PC-9 (cell line): ENCODE measurements around the gene ATXN1.

Source experiments
- EZH2 ChIP-seq: fragments of 200-600 bp; sonication (generic); IDR thresholded peaks from 2 replicates; pipeline ENCODE4 v1.8.0; 2017; ENCODE audit warnings: antibody characterized with exemption, low read depth
- TF ChIP-seq, protein P1 (sequence below): fragments of 200-600 bp; sonication (generic); conservative IDR thresholded peaks from 2 replicates; pipeline ENCODE4 v1.6.1; 2017; ENCODE audit warnings: mixed run types, antibody characterized with exemption, mild to moderate bottlenecking, moderate library complexity

DNA sequence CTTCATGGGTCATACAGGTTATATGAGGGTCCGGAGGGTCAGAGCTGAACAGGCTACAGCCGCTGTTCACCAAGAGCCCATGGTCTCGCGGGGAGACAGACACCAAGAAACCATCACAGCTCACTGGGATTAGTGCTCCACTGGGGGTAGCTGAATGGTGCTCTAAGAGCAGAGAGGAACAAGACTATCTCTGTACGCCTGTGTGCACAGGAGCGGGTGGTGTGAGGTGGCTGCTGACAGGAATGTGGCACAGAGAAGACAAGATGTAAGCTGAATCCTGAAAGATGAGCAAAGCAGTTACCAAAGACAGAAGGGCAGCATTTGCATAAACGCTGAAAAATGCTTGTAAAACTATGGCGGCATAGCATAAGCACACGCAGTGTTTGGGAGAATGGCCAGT, 383.8 kb downstream of the ATXN1 start:
- TF ChIP-seq, protein P1, sequence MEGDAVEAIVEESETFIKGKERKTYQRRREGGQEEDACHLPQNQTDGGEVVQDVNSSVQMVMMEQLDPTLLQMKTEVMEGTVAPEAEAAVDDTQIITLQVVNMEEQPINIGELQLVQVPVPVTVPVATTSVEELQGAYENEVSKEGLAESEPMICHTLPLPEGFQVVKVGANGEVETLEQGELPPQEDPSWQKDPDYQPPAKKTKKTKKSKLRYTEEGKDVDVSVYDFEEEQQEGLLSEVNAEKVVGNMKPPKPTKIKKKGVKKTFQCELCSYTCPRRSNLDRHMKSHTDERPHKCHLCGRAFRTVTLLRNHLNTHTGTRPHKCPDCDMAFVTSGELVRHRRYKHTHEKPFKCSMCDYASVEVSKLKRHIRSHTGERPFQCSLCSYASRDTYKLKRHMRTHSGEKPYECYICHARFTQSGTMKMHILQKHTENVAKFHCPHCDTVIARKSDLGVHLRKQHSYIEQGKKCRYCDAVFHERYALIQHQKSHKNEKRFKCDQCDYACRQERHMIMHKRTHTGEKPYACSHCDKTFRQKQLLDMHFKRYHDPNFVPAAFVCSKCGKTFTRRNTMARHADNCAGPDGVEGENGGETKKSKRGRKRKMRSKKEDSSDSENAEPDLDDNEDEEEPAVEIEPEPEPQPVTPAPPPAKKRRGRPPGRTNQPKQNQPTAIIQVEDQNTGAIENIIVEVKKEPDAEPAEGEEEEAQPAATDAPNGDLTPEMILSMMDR, result no peak
- no peak for TF ChIP-seq EZH2
